Measurements from ENCODE around the gene MALSU1. TPM values are rescaled to one million over a fixed set of nuclear protein-coding genes. Genes with fewer than 3 reads are reported as not detected.

MALSU1 gene
- total RNA-seq, 1 donor from 2014 or later: 62.3 TPM

DNA sequence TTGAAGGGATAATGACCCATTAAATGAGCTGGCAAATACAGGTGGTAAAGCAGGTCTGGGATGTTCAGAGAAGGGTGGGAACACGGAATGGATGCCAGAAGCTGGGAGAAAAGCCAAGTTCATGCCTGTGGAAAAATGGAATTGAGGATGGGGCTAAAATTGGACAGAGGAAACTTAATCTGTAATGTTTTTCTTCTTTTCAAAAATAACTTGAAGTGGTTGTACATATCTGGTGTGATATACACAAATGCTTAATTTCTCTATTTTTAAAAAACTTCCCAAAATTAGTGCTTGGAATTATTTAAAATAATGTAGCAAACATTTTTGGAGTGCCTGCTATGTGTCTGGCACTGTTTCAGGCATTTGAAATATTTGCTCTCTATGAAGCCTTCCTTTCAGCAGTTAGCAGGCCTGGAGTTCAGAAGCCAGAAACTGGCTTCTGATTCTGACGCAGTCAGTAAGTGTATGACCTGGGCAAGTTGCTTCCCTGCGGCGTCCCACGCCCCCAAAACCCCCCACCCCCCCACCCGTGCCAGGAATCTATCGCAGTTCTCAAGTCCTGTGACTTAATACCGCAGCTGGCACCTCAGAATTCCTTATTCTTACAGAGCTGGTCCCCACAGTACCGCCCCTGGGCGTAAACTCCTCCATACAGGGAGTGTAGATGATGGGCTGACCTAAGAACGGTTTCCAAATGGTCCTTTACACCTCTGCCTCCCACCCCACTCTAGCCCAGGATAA, 828 bp upstream of the MALSU1 start:
- DNase-seq (ENCODE audit: low read depth) (peak; percentile 73), FAIRE-seq (no peak)
- H3K27me3 ChIP-seq (ENCODE audit: insufficient read depth, low read length): no peaks in the 10 kb centered on the region
- H2AFZ ChIP-seq (ENCODE audit: low read depth, low read length): peak overlapping the region; percentile 57
- H4K20me1 ChIP-seq (ENCODE audit: insufficient read depth, low read length): peaks cover 19% of the 10 kb centered on the region
- no peaks in the 10 kb centered on the region for H3K27me3 Mint-ChIP-seq (ENCODE audit: low read depth, unreplicated experiment)
- H3K27ac ChIP-seq (ENCODE audit: low read depth, low read length): peak overlapping the region; percentile 70
- peaks cover 20% of the 10 kb centered on the region for H3K4me1 Mint-ChIP-seq (ENCODE audit: low read depth, unreplicated experiment)
- peaks cover 4% of the 10 kb centered on the region for H3K36me3 Mint-ChIP-seq (ENCODE audit: low read depth, unreplicated experiment)
- no peaks in the 10 kb centered on the region for H3K9me3 ChIP-seq (ENCODE audit: insufficient read depth, low read depth, low read length)
- peaks cover 10% of the 10 kb centered on the region for H3K36me3 ChIP-seq (ENCODE audit: insufficient read depth, low read length)
- H3K79me2 ChIP-seq (ENCODE audit: insufficient read depth, low read length): peaks cover 41% of the 10 kb centered on the region
- H3K27ac Mint-ChIP-seq (ENCODE audit: unreplicated experiment): peak overlapping the region; percentile 89
- H3K9ac ChIP-seq (ENCODE audit: low read length): peak overlapping the region; percentile 86
- H3K4me1 ChIP-seq (ENCODE audit: insufficient read depth, low read length): peaks cover 15% of the 10 kb centered on the region
- H3K9me3 Mint-ChIP-seq (ENCODE audit: unreplicated experiment): no peaks in the 10 kb centered on the region
- H3K4me3 ChIP-seq (ENCODE audit: insufficient read depth, low read depth, low read length): peak overlapping the region; percentile 89
- peak overlapping the region; percentile 87 for H3K4me2 ChIP-seq (ENCODE audit: low read length)
- peak overlapping the region; percentile 90 for H3K4me3 Mint-ChIP-seq (ENCODE audit: unreplicated experiment)
- TF ChIP-seq, protein P1, sequence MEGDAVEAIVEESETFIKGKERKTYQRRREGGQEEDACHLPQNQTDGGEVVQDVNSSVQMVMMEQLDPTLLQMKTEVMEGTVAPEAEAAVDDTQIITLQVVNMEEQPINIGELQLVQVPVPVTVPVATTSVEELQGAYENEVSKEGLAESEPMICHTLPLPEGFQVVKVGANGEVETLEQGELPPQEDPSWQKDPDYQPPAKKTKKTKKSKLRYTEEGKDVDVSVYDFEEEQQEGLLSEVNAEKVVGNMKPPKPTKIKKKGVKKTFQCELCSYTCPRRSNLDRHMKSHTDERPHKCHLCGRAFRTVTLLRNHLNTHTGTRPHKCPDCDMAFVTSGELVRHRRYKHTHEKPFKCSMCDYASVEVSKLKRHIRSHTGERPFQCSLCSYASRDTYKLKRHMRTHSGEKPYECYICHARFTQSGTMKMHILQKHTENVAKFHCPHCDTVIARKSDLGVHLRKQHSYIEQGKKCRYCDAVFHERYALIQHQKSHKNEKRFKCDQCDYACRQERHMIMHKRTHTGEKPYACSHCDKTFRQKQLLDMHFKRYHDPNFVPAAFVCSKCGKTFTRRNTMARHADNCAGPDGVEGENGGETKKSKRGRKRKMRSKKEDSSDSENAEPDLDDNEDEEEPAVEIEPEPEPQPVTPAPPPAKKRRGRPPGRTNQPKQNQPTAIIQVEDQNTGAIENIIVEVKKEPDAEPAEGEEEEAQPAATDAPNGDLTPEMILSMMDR (IDR thresholded peaks at IDR 0.05; ENCODE audit: insufficient read depth, low read depth, low read length): no peak
- no peak for TF ChIP-seq EZH2 (IDR thresholded peaks at IDR 0.05; ENCODE audit: insufficient read depth, low read length)

DNA sequence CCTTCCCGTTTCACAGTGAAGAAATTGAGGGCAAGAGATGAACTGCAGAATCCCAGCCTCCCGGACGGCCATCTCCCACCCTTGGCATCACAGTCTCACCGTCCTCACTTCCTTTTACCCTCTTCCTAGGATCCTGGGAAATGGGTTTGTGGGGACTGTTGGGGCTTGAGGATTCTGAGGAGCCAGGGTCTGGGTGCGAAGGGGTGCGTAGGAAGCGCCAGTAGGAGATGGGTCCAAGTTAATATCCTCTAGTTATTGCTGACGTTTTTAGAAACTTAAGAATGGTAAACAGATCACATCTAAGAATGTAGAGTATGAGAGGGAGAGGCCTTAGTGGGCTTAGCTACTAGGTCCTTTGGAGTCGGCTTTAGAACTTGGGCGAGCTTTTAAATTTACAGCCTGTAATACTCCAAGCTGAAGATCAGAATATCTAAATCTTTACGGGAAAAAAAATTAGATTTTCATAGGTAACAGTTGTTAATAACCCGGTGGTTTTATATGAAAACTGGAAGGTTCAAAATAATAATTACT, 696 bp downstream of the MALSU1 start:
- no peak for FAIRE-seq
- peaks cover 7% of the 10 kb centered on the region for H3K36me3 Mint-ChIP-seq (ENCODE audit: low read depth, unreplicated experiment)

More for the DNA sequence above, 696 bp downstream of the MALSU1 start:
- Histone ChIP-seq H3K79me2 (ENCODE audit: insufficient read depth, low read length) (peaks cover 56% of the 10 kb centered on the region), H3K9ac (ENCODE audit: low read length) (peak overlapping the region; percentile 86), H2AFZ (ENCODE audit: low read depth, low read length) (peak overlapping the region; percentile 54), H3K27me3 (ENCODE audit: insufficient read depth, low read length) (no peaks in the 10 kb centered on the region), H3K4me1 (ENCODE audit: insufficient read depth, low read length) (peaks cover 15% of the 10 kb centered on the region), H3K36me3 (ENCODE audit: insufficient read depth, low read length) (peaks cover 10% of the 10 kb centered on the region), H3K4me3 (ENCODE audit: insufficient read depth, low read depth, low read length) (peak overlapping the region; percentile 89), H3K9me3 (ENCODE audit: insufficient read depth, low read depth, low read length) (no peaks in the 10 kb centered on the region), H3K4me2 (ENCODE audit: low read length) (peak overlapping the region; percentile 87), H4K20me1 (ENCODE audit: insufficient read depth, low read length) (peaks cover 29% of the 10 kb centered on the region), H3K27ac (ENCODE audit: low read depth, low read length) (peak overlapping the region; percentile 70)
- Mint-ChIP-seq H3K9me3 (ENCODE audit: unreplicated experiment) (no peaks in the 10 kb centered on the region), H3K4me1 (ENCODE audit: low read depth, unreplicated experiment) (peaks cover 20% of the 10 kb centered on the region), H3K27me3 (ENCODE audit: low read depth, unreplicated experiment) (no peaks in the 10 kb centered on the region), H3K27ac (ENCODE audit: unreplicated experiment) (peak overlapping the region; percentile 88), H3K4me3 (ENCODE audit: unreplicated experiment) (peak overlapping the region; percentile 90)
- no peak for DNase-seq (ENCODE audit: low read depth)
- TF ChIP-seq EZH2 (IDR thresholded peaks at IDR 0.05; ENCODE audit: insufficient read depth, low read length): no peak
- TF ChIP-seq, protein P1 (IDR thresholded peaks at IDR 0.05; ENCODE audit: insufficient read depth, low read depth, low read length): no peak
